Stimulated activated CD4-positive, alpha-beta T cell treated with anti-CD3 and anti-CD28 coated beads, Interleukin-12 subunit alpha, Interleukin-12 subunit beta, amount 100 ng/mL, for 24 hours (primary cell): Measurements from ENCODE around the gene CEBPE.

ENCODE experiments used
- DNase-seq, 2 experiments: peaks; one replicate each; pipeline ENCODE4 v3.0.0-alpha.2; 2020; ENCODE audit warnings: low read depth in 2 of 2

Gene CEBPE

DNA sequence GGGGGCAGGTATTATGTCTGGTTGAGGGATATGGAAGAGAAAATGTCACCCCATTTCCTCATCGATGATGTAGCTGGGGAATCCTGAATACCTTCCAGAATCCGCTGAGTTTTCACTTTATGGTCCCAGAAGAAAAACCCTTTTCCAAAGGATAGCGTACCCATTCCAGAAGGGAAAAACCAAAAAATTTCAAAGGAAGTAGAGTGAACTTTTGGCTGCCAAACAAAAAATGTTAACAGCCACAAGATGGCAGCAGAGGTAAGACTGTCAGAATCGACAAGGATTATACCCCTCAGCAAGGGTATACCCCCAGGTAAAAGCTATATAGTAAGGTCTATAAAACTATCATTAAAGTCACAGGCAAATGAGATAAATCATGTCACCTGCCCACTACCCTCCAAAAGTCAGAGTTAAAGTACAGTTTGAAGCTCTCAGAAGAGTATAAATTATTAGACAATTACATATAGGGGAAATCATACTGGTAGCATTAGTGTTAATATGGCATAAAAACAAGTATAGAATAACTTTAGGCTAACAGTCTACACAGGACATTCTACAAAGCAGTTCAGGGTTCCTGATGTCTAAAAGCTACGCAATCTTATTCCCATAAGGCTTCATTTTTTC, 42.2 kb downstream of the CEBPE start:
- DNase-seq, result no peak

DNA sequence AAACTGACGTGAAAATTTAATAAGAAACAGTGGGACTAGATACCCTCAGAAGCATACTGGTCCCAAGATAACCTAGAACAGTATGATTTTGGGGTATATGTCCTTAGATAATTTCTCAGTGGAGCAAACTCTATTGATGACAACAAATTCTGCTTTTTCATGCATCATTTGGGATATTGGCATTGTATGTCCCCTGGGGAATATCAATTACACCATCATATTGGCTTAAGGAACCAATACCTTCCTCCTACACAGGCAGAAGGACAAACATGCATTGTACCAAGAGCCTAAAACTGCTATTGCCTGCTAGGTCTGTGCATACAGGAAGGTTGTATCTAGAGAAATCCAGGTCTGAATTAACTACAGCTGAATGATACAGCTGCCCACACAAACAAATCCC, 44.1 kb downstream of the CEBPE start:
- DNase-seq, result no peak

DNA sequence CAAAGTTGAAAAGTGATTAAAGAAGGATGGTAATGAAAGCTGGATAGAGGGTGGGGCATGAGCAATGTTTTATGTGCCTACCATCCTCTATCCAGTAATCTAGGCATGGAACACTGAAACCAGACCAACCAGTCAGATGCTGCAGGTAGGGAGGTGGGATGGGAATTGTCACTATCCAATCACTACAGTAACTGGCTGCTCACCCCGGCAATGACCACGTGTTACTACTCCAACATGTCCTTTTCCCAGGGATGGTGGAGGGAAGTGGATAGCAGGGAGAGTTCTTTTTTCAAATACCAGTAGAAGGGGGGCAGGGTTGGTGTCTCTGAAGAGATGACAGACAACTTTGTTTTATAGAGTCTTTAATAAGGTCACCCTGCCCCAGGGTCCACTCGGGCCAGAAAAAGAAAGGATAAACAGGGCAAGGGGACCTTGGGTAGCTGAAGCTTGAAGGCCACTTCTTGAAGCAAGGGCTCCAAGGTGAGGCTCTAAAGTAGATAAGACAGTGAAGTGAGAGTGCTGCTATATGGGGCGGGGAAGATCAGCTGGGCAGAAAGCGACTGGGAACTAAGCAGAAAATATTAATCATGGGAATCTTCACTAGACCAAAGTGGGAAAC, 47.0 kb downstream of the CEBPE start:
- DNase-seq, result no peak

DNA sequence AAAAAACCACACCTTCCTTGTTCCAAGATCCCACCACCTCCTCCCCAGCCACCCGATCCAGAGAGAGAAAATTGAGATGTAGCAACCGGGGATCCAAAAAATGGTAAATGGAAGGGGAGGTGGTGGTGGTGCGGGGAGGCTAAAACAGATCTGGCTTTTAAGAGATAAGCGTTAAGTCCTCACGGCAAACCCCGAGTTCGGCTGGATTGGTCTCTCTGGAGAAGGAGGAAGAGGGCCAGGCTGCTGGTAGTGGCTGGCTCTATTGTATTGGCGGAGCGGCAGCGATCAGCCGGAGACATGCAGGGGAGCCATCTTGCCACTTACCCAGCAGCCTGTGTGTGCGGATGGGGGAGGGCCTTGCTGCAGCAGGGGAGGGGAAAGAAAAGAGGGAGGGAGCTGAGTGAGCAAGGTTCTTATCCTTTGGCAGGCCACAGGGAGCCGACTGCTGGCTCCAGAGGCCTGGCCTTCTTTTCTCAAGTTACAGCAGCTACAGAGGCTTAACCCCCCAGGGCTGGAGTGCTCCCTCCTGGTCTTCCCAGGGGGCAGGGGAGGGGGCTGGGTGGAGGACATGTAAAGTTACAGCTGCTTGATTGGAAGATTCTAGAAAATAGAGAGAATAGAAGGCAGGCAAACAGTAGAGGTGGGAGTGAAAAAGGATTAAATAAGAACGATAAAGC, 47.7 kb downstream of the CEBPE start:
- DNase-seq, result peak; percentile 66 to 74

DNA sequence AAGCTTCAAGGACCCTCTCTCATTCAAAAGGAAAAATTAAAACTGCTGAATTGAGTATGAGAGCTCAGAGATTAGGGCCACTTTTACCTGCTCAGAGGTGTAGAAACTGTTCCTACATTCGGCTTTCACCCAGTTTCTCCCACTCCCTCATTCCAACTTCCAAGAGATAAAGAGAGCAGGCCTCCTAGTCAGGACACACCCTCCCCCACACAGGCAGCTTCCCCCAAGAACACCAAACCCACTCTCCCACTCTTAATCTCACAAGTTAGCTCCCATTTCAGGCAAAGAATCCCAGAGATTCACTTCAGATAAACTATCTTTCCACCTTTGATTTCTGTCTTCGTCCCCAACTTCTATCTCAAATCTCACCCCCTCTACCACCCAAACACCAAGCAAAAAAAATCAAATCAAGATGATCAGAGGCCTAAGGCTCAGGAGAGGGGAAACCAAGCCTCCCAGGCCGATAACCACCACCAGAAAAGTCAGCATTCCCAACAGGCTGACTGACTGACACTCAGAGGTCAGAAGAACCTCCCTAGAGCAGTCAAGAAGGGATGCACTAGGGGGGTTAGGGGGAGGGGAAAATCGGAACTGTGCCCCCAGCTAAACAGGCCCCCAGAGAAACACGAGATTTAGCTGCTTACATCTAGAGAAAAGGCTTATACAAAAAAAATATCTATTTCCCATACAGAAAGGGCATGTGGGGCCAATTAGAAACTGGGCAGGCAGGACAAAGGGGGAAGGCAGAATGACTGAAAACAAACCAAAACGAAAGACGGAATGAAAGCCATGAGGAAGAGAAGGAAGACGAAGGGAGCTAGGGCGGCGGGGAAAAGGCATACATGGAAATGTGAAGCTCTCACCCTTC, 48.6 kb downstream of the CEBPE start:
- DNase-seq, result no peak

DNA sequence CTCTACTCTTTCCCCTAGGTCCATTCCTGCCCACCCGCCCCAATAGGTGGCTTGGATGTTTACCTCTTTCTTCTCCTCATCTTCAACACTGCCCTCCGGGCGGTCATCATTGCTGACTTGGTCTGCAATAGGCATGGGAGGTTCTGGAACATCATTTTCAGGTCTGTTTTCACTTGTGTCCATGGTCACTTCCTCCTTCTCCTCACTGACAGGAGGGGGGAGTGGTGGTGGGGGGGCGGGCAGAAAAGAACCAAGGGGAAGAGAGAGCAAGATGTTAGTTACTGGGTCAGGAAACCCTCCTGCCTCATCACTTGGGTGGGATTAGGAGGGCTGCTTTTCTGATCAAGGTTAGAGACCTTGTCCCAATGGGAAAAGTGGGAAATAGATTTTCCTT, 49.6 kb downstream of the CEBPE start:
- no peak for DNase-seq

DNA sequence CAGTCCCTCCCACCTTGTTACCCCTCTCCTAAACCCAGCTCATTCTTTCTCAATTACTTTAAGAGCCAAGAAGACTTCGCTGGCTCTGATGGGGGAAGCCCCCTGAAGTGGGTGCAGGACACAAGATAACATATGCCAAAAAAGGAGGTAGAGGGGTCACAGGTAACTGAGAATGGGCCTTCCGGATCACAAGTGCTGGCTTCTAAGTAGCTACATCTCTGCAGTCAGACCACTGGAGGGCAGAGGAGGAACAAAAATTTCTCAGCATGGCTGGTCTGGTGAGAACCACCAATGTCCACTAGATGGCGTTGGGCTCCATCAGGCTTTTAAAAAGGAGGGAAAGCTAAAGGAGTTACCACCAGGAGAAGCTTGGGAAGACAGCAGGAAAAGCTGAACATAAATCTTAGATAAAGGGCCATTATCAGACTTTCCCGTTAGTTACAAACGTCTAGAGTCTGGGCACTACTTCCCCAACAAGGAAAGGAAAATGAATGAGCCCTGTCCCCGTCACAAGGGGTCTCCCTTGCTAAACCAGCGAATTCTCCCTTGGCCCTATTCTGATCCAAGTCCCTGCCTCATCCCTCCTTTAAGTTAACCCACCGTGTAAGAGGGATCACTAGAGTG, 50.2 kb downstream of the CEBPE start:
- DNase-seq, result peak; percentile 50 to 60

DNA sequence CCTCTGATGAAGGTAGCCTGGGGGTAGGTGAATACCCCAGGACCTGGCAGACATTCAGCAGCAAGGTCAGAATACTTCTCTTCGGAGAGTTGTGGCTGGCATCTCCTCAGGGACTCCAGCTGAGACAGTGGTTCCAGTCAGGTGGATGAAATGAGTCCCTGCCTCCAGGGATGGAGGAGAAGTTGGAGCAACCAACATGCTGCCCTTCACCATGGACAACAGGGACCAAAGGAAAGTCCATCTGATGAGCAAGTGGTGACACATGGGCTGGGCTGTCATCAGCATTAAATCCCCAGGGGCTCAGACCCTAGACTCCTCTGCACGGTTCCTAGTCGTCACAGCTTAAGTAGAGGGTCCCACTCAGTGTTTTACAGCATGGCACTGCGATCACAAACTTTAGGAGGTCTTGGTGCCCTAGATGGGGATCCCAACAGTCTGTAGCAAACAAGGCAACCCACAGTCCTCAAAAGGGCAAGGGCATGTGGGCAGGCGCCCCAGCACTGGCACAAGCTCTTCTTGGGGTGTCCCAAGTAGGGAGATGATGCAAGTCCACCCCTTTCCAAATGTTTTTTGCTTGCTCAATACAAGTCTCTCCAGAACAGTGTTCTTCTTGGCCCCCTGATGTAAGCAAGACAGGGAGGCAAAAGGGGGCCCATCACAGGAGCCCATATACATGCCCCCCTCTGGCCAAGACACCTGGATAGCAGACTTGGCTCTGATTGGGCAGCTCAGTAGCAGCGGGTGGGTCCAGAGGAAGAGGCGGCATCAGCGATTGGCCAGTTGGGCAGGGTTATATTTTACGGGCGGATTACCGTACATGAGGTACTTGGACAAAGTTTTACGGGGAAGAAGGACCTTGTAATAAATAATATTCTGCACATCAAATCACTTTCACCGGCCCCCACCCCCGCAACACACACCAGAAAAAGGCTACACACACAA, 50.9 kb downstream of the CEBPE start:
- DNase-seq, result no peak
